Measurements from ENCODE around the gene PRKCSH.

The PRKCSH gene

DNA sequence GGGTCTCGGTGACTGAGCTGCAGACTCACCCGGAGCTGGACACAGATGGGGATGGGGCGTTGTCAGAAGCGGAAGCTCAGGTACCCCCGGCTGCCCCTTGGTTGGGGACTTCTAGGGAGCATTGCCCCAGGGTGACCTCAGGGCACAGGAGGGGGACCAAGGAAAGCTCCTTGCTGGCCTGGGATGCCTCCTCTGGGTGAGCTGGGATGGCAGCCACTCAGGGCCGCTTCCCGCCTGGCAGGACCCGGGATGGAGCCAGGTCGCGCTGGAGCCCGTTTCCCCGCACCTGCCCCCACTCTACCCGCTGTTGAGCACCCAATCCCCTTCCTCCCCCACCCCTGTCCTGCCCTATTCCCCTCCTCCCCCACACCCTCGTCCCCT lies 10.8 kb downstream of the PRKCSH start:
- no peak for TF ChIP-seq FOXP2 (optimal IDR thresholded peaks at IDR 0.05; ENCODE audit: borderline replicate concordance, extremely low read depth, extremely low read length, insufficient read depth)
- TF ChIP-seq, protein P1, sequence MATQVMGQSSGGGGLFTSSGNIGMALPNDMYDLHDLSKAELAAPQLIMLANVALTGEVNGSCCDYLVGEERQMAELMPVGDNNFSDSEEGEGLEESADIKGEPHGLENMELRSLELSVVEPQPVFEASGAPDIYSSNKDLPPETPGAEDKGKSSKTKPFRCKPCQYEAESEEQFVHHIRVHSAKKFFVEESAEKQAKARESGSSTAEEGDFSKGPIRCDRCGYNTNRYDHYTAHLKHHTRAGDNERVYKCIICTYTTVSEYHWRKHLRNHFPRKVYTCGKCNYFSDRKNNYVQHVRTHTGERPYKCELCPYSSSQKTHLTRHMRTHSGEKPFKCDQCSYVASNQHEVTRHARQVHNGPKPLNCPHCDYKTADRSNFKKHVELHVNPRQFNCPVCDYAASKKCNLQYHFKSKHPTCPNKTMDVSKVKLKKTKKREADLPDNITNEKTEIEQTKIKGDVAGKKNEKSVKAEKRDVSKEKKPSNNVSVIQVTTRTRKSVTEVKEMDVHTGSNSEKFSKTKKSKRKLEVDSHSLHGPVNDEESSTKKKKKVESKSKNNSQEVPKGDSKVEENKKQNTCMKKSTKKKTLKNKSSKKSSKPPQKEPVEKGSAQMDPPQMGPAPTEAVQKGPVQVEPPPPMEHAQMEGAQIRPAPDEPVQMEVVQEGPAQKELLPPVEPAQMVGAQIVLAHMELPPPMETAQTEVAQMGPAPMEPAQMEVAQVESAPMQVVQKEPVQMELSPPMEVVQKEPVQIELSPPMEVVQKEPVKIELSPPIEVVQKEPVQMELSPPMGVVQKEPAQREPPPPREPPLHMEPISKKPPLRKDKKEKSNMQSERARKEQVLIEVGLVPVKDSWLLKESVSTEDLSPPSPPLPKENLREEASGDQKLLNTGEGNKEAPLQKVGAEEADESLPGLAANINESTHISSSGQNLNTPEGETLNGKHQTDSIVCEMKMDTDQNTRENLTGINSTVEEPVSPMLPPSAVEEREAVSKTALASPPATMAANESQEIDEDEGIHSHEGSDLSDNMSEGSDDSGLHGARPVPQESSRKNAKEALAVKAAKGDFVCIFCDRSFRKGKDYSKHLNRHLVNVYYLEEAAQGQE (IDR thresholded peaks at IDR 0.05; ENCODE audit: insufficient read depth in 1 of 2, low read depth in 2 of 2, low read length in 2 of 2), result no peak
- no peak for TF ChIP-seq TAF1 (IDR thresholded peaks at IDR 0.05; ENCODE audit: borderline replicate concordance, insufficient read depth, low read length)
- TF ChIP-seq SIN3A (IDR thresholded peaks at IDR 0.05; ENCODE audit: borderline replicate concordance, insufficient read depth, low read length), result no peak
- no peak for TF ChIP-seq POLR2AphosphoS5 (IDR thresholded peaks at IDR 0.05; ENCODE audit: low read depth, low read length)

DNA sequence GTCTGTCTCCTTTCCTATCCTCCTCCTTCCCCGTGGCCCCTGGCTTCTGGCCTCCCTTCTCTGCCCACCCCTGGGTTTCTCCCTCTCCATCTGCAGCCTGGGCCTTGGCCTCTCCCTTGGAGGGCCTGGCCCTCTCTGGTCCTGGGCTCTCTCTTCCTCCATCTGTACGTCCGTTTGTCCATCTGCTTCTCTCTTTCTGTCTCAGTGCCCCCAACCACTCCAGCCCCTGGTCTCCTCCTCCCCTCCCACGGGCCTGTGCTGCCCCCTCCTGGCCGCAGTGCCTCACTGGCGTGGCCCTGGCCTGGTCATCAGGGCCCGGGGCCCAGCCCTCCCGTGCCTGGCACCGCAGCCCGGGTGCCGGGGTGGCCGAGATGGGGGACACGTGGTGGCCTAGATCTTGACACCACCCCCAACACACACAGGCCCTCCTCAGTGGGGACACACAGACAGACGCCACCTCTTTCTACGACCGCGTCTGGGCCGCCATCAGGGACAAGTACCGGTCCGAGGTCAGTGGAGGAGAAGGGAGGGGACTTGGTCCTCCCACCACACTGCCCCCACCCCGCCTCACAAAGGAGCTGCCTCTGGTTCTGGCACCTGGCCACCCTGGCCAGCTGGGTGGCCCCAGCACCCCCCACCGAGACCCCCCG lies 11.3 kb downstream of the PRKCSH start:
- TF ChIP-seq POLR2AphosphoS5 (IDR thresholded peaks at IDR 0.05; ENCODE audit: low read depth, low read length), result no peak
- TF ChIP-seq FOXP2 (optimal IDR thresholded peaks at IDR 0.05; ENCODE audit: borderline replicate concordance, extremely low read depth, extremely low read length, insufficient read depth), result peak; percentile 50

DNA sequence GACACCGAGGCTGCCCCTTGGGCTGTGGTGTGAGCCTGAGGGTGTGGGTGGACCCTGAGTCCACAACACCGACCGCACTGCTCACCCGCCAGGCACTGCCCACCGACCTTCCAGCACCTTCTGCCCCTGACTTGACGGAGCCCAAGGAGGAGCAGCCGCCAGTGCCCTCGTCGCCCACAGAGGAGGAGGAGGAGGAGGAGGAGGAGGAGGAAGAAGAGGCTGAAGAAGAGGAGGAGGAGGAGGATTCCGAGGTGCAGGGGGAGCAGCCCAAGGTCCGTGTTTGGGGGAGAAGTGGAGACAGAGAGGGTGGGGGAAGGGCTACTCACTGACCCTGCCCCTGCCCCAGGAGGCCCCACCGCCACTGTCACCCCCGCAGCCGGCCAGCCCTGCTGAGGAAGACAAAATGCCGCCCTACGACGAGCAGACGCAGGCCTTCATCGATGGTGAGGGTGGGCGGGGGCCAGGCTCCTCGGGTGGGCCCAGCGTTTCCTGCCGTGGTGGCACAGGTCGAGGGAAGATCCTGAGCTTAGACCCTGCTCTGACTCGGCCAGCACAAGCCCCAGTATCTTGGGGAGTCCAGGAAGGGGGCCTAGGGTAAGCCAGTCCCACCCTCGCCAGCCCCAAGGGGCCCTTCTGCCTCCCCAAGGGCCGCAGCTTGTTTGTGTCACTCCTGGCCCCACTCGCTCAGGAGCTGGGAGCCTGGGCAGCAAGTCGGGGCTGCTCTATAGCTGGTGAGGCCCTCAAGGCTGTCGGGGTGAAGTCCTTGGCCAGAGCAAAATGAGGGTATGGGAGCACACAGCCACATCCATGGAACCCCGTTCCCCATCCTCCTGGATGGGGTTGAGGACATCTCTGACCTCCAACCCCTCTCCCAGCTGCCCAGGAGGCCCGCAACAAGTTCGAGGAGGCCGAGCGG lies 12.2 kb downstream of the PRKCSH start:
- no peak for TF ChIP-seq TAF1 (IDR thresholded peaks at IDR 0.05; ENCODE audit: borderline replicate concordance, insufficient read depth, low read length)
- no peak for TF ChIP-seq SIN3A (IDR thresholded peaks at IDR 0.05; ENCODE audit: borderline replicate concordance, insufficient read depth, low read length)
- no peak for TF ChIP-seq FOXP2 (optimal IDR thresholded peaks at IDR 0.05; ENCODE audit: borderline replicate concordance, extremely low read depth, extremely low read length, insufficient read depth)
- TF ChIP-seq, protein P1 (IDR thresholded peaks at IDR 0.05; ENCODE audit: insufficient read depth in 1 of 2, low read depth in 2 of 2, low read length in 2 of 2), result no peak
- TF ChIP-seq POLR2AphosphoS5 (IDR thresholded peaks at IDR 0.05; ENCODE audit: low read depth, low read length), result no peak

DNA sequence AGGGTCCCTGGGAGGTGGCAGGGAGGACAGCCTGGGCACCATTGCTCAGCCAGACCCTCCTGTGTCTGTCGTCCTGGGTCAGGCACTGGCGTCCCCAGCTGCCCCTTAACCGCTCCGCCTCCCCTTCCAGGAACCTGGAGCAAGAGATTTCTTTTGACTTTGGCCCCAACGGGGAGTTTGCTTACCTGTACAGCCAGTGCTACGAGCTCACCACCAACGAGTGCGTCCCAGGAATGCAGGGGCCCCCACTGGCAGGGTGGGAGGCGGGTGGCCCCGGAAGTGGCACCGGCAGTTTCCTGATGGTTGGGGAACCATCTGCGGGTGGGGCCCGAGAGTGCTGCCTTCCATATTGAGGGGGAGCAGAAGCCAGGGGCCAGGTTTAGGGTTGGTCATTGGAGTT lies 13.0 kb downstream of the PRKCSH start:
- TF ChIP-seq SIN3A (IDR thresholded peaks at IDR 0.05; ENCODE audit: borderline replicate concordance, insufficient read depth, low read length), result no peak
- TF ChIP-seq, protein P1 (IDR thresholded peaks at IDR 0.05; ENCODE audit: insufficient read depth in 1 of 2, low read depth in 2 of 2, low read length in 2 of 2), result no peak
- no peak for TF ChIP-seq TAF1 (IDR thresholded peaks at IDR 0.05; ENCODE audit: borderline replicate concordance, insufficient read depth, low read length)
- no peak for TF ChIP-seq FOXP2 (optimal IDR thresholded peaks at IDR 0.05; ENCODE audit: borderline replicate concordance, extremely low read depth, extremely low read length, insufficient read depth)
- TF ChIP-seq POLR2AphosphoS5 (IDR thresholded peaks at IDR 0.05; ENCODE audit: low read depth, low read length), result no peak

DNA sequence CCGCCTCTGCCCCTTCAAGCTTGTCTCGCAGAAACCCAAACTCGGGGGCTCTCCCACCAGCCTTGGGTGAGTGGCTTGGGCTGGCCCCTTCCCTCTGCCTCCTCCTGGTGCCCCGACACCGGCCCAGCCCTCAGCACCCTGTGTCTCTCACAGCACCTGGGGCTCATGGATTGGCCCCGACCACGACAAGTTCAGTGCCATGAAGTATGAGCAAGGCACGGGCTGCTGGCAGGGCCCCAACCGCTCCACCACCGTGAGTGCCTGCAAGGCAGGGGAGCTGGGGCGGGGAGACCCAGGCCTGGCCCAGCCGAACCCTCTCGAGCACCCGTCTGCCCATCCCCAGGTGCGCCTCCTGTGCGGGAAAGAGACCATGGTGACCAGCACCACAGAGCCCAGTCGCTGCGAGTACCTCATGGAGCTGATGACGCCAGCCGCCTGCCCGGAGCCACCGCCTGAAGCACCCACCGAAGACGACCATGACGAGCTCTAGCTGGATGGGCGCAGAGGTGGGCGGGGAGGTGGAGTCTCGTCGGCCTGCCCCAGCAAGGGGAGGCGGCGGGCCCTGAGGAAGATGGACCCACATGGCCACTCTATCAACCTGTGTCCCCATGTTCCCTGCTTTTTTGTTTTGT lies 13.6 kb downstream of the PRKCSH start:
- no peak for TF ChIP-seq TAF1 (IDR thresholded peaks at IDR 0.05; ENCODE audit: borderline replicate concordance, insufficient read depth, low read length)
- TF ChIP-seq POLR2AphosphoS5 (IDR thresholded peaks at IDR 0.05; ENCODE audit: low read depth, low read length), result no peak
- TF ChIP-seq, protein P1 (IDR thresholded peaks at IDR 0.05; ENCODE audit: insufficient read depth in 1 of 2, low read depth in 2 of 2, low read length in 2 of 2), result no peak
- no peak for TF ChIP-seq SIN3A (IDR thresholded peaks at IDR 0.05; ENCODE audit: borderline replicate concordance, insufficient read depth, low read length)
- TF ChIP-seq FOXP2 (optimal IDR thresholded peaks at IDR 0.05; ENCODE audit: borderline replicate concordance, extremely low read depth, extremely low read length, insufficient read depth), result no peak
